Measurements from ENCODE around the gene VSTM1. TPM values are rescaled to one million over a fixed set of nuclear protein-coding genes. Genes with fewer than 3 reads are reported as not detected.

VSTM1 gene
- total RNA-seq, 4 donors from 2014 or later, result not detected

- 80 to 89% methylated on average over 3 of the region's 3 CpGs for WGBS, 2 donors
- H3K4me3 ChIP-seq, result no peak overlapping the region
- no peaks in the 10 kb centered on the region for H3K27me3 ChIP-seq
- TF ChIP-seq, protein P1, sequence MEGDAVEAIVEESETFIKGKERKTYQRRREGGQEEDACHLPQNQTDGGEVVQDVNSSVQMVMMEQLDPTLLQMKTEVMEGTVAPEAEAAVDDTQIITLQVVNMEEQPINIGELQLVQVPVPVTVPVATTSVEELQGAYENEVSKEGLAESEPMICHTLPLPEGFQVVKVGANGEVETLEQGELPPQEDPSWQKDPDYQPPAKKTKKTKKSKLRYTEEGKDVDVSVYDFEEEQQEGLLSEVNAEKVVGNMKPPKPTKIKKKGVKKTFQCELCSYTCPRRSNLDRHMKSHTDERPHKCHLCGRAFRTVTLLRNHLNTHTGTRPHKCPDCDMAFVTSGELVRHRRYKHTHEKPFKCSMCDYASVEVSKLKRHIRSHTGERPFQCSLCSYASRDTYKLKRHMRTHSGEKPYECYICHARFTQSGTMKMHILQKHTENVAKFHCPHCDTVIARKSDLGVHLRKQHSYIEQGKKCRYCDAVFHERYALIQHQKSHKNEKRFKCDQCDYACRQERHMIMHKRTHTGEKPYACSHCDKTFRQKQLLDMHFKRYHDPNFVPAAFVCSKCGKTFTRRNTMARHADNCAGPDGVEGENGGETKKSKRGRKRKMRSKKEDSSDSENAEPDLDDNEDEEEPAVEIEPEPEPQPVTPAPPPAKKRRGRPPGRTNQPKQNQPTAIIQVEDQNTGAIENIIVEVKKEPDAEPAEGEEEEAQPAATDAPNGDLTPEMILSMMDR (IDR thresholded peaks at IDR 0.05), result no peak
- TF ChIP-seq POLR2A (IDR thresholded peaks at IDR 0.05), result no peak
- H3K27ac ChIP-seq, result no peak overlapping the region
- no peaks in the 10 kb centered on the region for H3K4me1 ChIP-seq
- H3K36me3 ChIP-seq, result no peaks in the 10 kb centered on the region
- H3K9me3 ChIP-seq, result peaks cover 0 to 33% (median 1%) of the 10 kb centered on the region in 4 donors
- no peak for DNase-seq (ENCODE audit: low spot score in 2 of 2)
Measured at GRCh38 chr19:54084410-54084809, 20.7 kb upstream of the VSTM1 start.

DNA sequence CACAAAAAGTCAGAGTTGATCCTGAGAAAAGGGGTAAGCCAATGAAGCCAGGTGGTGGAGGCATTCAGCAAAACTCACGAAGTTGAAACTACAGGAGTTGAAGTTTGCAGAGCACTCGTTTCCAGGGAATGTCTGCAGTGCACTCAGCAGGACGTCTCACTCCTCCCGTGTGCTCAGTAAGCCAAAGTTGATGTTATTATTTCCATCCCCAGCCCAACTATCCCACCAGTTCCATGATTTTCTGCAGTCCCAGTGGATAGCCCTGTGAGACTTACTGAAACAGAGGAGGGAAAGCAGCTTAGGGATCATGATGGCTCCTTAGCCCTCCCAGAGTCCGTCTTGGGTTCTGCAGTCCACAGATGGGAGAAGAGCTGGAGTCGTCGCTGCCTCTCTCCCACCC, 17.3 kb upstream of the VSTM1 start, which contains the start of gene TARM1:
TSS of gene TARM1 (minus strand) at position 334 of the 400 bp plus-strand sequence. CDS start at position 309, 25 bp downstream.
- Histone ChIP-seq H3K9me3 (peaks cover 0 to 38% (median 1%) of the 10 kb centered on the region in 4 donors), H3K4me3 (no peak within 1 kb of the TSS), H3K27me3 (no peaks in the 10 kb centered on the region), H3K4me1 (no peaks in the 10 kb centered on the region), H3K27ac (no peak within 1 kb of the TSS), H3K36me3 (no peaks in the 10 kb centered on the region)
- TF ChIP-seq, protein P1 (IDR thresholded peaks at IDR 0.05), result no peak
- TF ChIP-seq POLR2A (IDR thresholded peaks at IDR 0.05), result no peak
- no peak for TF ChIP-seq EP300 (IDR thresholded peaks at IDR 0.05)
- WGBS, 2 donors, result 74 to 79% methylated on average over 7 of the region's 7 CpGs
- no peak for DNase-seq (ENCODE audit: low spot score in 2 of 2)

- 79 to 84% methylated on average over 5 of the region's 5 CpGs for WGBS, 2 donors
- DNase-seq (ENCODE audit: low spot score in 2 of 2), result no peak
- no peaks in the 10 kb centered on the region for H3K36me3 ChIP-seq
Measured at GRCh38 chr19:54077334-54077733, 13.6 kb upstream of the VSTM1 start.

DNA sequence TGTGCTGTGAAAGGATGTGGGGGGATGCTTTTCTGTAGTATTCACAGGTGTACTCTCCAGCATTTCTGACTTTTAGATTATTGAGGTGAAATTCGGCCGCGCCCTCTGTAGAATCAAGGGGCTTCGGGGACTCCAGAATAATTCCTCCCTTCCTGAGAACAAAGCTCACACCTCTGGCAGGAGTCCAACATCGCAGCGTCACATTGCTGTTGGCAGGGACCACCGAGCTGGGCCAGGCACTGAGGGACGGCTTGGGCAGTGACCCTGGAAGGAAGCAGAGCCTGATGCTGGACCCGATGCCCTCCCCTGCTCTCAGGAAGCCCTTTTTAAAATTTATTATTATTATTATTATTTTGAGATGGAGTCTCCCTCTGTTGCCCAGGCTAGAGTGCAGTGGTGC, 11.2 kb upstream of the VSTM1 start:
- H3K9me3 ChIP-seq, result peaks cover 0 to 34% (median 0%) of the 10 kb centered on the region in 4 donors
- DNase-seq (ENCODE audit: low spot score in 2 of 2), result no peak
- no peaks in the 10 kb centered on the region for H3K36me3 ChIP-seq
- no peaks in the 10 kb centered on the region for H3K27me3 ChIP-seq
- WGBS, 2 donors, result 66 to 75% methylated on average over 9 of the region's 9 CpGs
- no peak overlapping the region for H3K27ac ChIP-seq
- H3K4me1 ChIP-seq, result no peaks in the 10 kb centered on the region
- TF ChIP-seq POLR2A (IDR thresholded peaks at IDR 0.05) (no peak), EP300 (IDR thresholded peaks at IDR 0.05) (no peak)
- TF ChIP-seq, protein P1 (IDR thresholded peaks at IDR 0.05), result no peak
- H3K4me3 ChIP-seq, result no peak overlapping the region

More at GRCh38 chr19:54077334-54077733, 13.6 kb upstream of the VSTM1 start:
- no peaks in the 10 kb centered on the region for H3K27me3 ChIP-seq
- no peak for TF ChIP-seq POLR2A (IDR thresholded peaks at IDR 0.05)
- TF ChIP-seq, protein P1 (IDR thresholded peaks at IDR 0.05), result no peak
- TF ChIP-seq EP300 (IDR thresholded peaks at IDR 0.05), result no peak
- no peak overlapping the region for H3K27ac ChIP-seq
- no peak overlapping the region for H3K4me3 ChIP-seq
- no peaks in the 10 kb centered on the region for H3K4me1 ChIP-seq
- H3K9me3 ChIP-seq, result peaks cover 0 to 32% (median 0%) of the 10 kb centered on the region in 4 donors

DNA sequence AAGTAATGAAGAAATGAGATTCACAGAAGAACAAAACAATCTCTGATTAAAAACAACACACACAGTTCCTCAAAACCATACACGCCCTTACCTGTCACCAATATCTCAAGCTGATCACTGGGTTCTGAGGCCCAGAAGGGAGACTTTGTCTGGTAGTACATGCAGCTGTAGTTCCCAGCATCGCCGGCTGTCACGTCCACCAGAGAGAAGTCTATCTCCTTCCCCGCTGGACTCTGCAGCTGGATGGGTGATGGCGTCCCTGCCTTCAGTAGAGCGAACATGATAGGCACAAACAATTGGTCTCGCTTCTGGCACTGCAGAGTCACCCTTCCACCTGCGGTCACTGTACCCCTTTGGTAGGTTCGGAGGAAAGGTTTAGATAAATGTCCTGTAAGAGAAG, 10.1 kb upstream of the VSTM1 start:
- TF ChIP-seq, protein P1 (IDR thresholded peaks at IDR 0.05), result no peak
- no peak for TF ChIP-seq EP300 (IDR thresholded peaks at IDR 0.05)
- TF ChIP-seq POLR2A (IDR thresholded peaks at IDR 0.05), result no peak
- peaks cover 0 to 41% (median 3%) of the 10 kb centered on the region in 4 donors for H3K9me3 ChIP-seq
- 75 to 83% methylated on average over 10 of the region's 10 CpGs for WGBS, 2 donors
- no peak for DNase-seq (ENCODE audit: low spot score in 2 of 2)
- no peaks in the 10 kb centered on the region for H3K4me1 ChIP-seq
- H3K4me3 ChIP-seq, result no peak overlapping the region
- H3K36me3 ChIP-seq, result no peaks in the 10 kb centered on the region
- H3K27me3 ChIP-seq, result no peaks in the 10 kb centered on the region
- H3K27ac ChIP-seq, result no peak overlapping the region
